Body of pancreas (tissue), 4 donors: Measurements from ENCODE around the gene TXNDC2.

Experiments
- POLR2A ChIP-seq, 3 donors: fragments of 450-650 bp; IDR thresholded peaks; one replicate each; pipeline ENCODE4 v1.6.1; 2016; ENCODE audit warnings: antibody characterized with exemption in 3 of 3, mild to moderate bottlenecking in 2 of 3
- TF ChIP-seq, protein P1 (sequence below), 7 experiments: fragments of 450-650 bp in 4 of 7; fragments of 200-600 bp in 3 of 7; sonication (generic) in 3 of 7; IDR thresholded peaks; one replicate each; pipeline ENCODE4 v1.5.1; 2016 to 2019; ENCODE audit warnings: antibody characterized with exemption in 7 of 7

DNA sequence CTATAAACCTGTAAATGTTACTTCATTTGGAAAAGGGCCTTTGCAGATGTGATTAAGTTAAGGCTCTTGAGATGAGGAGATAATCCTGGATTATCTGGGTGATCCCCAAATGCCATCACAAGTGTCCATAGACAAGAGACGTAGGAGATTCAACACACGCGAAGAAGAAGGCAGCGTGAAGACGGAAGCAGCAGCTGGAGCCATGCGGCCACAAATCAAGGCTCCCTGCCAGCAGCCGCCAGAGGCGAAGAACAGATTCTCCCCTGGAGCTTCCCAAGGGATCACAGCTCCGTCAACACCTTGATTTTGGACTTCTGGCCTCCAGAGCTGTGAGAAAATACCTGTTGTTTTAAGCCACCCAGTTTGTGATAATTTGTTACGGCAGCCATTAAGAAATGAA lies 17.1 kb downstream of the TXNDC2 start:
- TF ChIP-seq, protein P1, sequence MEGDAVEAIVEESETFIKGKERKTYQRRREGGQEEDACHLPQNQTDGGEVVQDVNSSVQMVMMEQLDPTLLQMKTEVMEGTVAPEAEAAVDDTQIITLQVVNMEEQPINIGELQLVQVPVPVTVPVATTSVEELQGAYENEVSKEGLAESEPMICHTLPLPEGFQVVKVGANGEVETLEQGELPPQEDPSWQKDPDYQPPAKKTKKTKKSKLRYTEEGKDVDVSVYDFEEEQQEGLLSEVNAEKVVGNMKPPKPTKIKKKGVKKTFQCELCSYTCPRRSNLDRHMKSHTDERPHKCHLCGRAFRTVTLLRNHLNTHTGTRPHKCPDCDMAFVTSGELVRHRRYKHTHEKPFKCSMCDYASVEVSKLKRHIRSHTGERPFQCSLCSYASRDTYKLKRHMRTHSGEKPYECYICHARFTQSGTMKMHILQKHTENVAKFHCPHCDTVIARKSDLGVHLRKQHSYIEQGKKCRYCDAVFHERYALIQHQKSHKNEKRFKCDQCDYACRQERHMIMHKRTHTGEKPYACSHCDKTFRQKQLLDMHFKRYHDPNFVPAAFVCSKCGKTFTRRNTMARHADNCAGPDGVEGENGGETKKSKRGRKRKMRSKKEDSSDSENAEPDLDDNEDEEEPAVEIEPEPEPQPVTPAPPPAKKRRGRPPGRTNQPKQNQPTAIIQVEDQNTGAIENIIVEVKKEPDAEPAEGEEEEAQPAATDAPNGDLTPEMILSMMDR (IDR thresholded peaks at IDR 0.05) = no peak
- TF ChIP-seq POLR2A (IDR thresholded peaks at IDR 0.05) = no peak
